Heart right ventricle (tissue), 16 donors: ENCODE results near the gene ZGLP1. TPM values are rescaled to one million over a fixed set of nuclear protein-coding genes. Genes with fewer than 3 reads are reported as not detected.

ENCODE experiments used
- ATAC-seq, 8 donors: fragments of 200-7000 bp; cut with Tn5 transposase; one replicate each; pipeline ENCODE4 v1.9.1; 2020; ENCODE audit warnings: mild to moderate bottlenecking in 8 of 8, moderate library complexity in 8 of 8, moderate number of reproducible peaks in 1 of 8
- DNase-seq, 2 donors: peaks; one replicate each; pipeline ENCODE4 v3.0.0-alpha.2; 2020
- H3K27ac ChIP-seq, 10 donors: fragments of 200-600 bp; sonication (generic) in 2 of 10; one replicate each; pipeline versions ENCODE4 v1.5.0 to v1.8.0; 2020 to 2022; ENCODE audit warnings: mild to moderate bottlenecking in 3 of 10
- H3K27me3 ChIP-seq, 7 donors: fragments of 200-600 bp; one replicate each; pipeline ENCODE4 v1.8.0; 2021 to 2022; ENCODE audit warnings: mild to moderate bottlenecking in 2 of 7
- H3K36me3 ChIP-seq, 9 donors: fragments of 200-600 bp; sonication (generic) in 1 of 9; one replicate each; pipeline versions ENCODE4 v1.5.0 to v1.8.0; 2020 to 2022; ENCODE audit warnings: mild to moderate bottlenecking in 2 of 9
- H3K4me1 ChIP-seq, 9 donors: fragments of 200-600 bp; sonication (generic) in 1 of 9; one replicate each; pipeline versions ENCODE4 v1.5.0 to v1.8.0; 2020 to 2022; ENCODE audit warnings: mild to moderate bottlenecking in 4 of 9
- H3K4me3 ChIP-seq, 10 donors: fragments of 200-600 bp; sonication (generic) in 2 of 10; one replicate each; pipeline versions ENCODE4 v1.5.0 to v1.8.0; 2020 to 2022; ENCODE audit warnings: mild to moderate bottlenecking in 7 of 10, moderate library complexity in 2 of 10
- H3K9me3 ChIP-seq, 11 donors: fragments of 200-600 bp in 10 of 11; sonication (generic) in 2 of 11; one replicate each; pipeline versions ENCODE4 v1.5.0 to v1.8.0; 2013 to 2022; ENCODE audit warnings: mild to moderate bottlenecking in 2 of 11, control low read depth in 1 of 11, moderate library complexity in 1 of 11
- WGBS, 2 donors: extraction: QIAGEN DNeasy Blood & Tissue Kit; methylation state at CpG; one replicate each; pipeline ENCODE4 v1.1.7; 2013; ENCODE audit warnings: inconsistent platforms in 1 of 2; 5-methylcytosine and 5-hydroxymethylcytosine counted together
- intact Hi-C, 10 donors: fragments of 100-400 bp; cut with DNase I; formaldehyde crosslinking; loops; one replicate each; pipeline versions ENCODE4 v1.11.1 to v1.14.2; 2022
- polyA plus RNA-seq, 2 donors: library from polyadenylated mRNA; stranded (reverse); fragments of 200-250 nt; gene quantifications; one replicate each; pipeline ENCODE4 v1.2.3, GENCODE V29; 2013
- total RNA-seq, 10 donors: library from RNA; stranded (reverse); fragmentation: NEBNext Ultra II Directional in 3 of 10; extraction: Animal tissue kit (Norgen Biotek cat#: 25700) in 3 of 10; gene quantifications; one replicate each; pipeline versions ENCODE4 v1.2.1 to v1.2.4, GENCODE V29; 2021 to 2023
- TF ChIP-seq, protein P1 (sequence below), 9 donors: fragments of 200-600 bp; sonication (generic) in 2 of 9; IDR thresholded peaks; one replicate each; pipeline versions ENCODE4 v1.5.0 to v1.8.0; 2021 to 2022; ENCODE audit warnings: antibody characterized with exemption in 9 of 9, mild to moderate bottlenecking in 5 of 9, moderate library complexity in 1 of 9
- donor health status: Arrhythmogenic right ventricular cardiomyopathy.
- donor health status: ischemic (EF 13 %, LVEDD 7.1; RV severe dilation, severe dysfunction).
- donor health status: healthy with polysubstance abuse.
- donor health status: DM: no; HTN: yes; CAD: no.
- donor health status: DM: no; HTN: no; CAD: no.
- donor health status: ischemic (EF 25% LVEDD 6.9; RV normal size, moderate dysfunction).
- donor health status: ischemic (EF 25% LVEDD 5.7; RV mildly dilated, moderate dysfunction).
- donor health status: healthy.
- donor health status: DM: yes; HTN: yes; CAD: no.
- donor health status: Ischemic cardiomyopathy.
- donor health status: ischemic (EF 35%, LVEDD 5.7; RV mildly dilated, moderate dysfunction).
- donor health status: nonischemic (EF 11% LVEDD 7.7; RV severe dilation, severe dysfunction).
- donor health status: DM: yes; HTN: yes; CAD: no.
- donor health status: PGD.
- donor health status: ischemic (EF 29% LVEDD 5.4; RV normal size, mild dysfunction).
- donor health status: nonischemic (EF 23%, LVEDD 6.1; RV moderate dilation, normal function).

ZGLP1 gene
- total and polyA plus RNA-seq, 12 donors, result 0.34 to 8.9 (median 0.89) TPM

DNA sequence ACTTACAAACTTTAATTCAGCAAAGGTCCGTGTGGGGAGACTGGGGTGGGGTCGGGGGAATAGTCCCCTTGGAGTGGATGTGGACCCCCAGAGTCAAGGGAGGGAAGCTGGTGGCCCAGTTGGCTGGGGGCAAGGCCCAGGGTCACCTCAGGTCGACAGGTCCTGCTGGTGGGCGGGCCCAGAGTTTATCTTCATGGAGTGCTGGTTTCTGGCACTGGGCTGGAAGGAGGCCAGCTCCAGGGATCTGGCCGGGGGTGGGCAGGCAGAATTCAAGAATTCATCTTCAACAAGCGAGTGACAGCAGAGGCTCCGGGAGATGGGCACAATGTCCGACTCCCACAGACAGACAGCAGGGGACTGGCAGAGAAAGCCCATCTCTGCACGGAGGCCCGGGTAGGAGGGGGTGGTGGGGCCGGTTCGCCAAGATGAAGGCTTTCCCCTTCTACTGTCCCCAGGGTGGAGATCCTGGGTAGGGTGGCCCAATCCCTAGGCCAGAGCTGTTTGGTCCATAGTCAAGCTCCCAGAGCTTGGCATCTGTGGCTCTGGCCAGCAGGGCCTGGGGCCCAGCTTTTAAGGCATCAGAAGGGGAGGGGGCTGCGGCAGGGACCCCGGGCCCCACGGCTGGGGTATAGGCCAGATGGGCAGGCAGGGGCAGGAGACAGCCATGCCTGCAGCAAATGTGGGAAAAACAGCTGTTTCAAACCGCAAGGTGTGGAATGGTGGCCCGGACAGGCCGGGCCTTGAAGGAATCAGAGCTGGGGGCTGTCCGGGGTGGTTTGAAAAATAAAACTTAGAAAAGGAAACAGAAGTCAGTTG is 6.8 kb upstream of the ZGLP1 start:
- DNase-seq (no peak), ATAC-seq (peak in 6 of 8 donors; percentile 13 to 54 (median 29))
- peak overlapping the region in 7 of 10 donors; percentile 80 to 98 (median 91) for H3K4me3 ChIP-seq
- WGBS, 2 donors, result 58 to 62% methylated on average over 19 of the region's 19 CpGs
- TF ChIP-seq, protein P1, sequence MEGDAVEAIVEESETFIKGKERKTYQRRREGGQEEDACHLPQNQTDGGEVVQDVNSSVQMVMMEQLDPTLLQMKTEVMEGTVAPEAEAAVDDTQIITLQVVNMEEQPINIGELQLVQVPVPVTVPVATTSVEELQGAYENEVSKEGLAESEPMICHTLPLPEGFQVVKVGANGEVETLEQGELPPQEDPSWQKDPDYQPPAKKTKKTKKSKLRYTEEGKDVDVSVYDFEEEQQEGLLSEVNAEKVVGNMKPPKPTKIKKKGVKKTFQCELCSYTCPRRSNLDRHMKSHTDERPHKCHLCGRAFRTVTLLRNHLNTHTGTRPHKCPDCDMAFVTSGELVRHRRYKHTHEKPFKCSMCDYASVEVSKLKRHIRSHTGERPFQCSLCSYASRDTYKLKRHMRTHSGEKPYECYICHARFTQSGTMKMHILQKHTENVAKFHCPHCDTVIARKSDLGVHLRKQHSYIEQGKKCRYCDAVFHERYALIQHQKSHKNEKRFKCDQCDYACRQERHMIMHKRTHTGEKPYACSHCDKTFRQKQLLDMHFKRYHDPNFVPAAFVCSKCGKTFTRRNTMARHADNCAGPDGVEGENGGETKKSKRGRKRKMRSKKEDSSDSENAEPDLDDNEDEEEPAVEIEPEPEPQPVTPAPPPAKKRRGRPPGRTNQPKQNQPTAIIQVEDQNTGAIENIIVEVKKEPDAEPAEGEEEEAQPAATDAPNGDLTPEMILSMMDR (IDR thresholded peaks at IDR 0.05), result no peak
- peaks cover 0 to 67% (median 34%) of the 10 kb centered on the region in 9 donors for H3K36me3 ChIP-seq
- no peaks in the 10 kb centered on the region for H3K27me3 ChIP-seq
- no peaks in the 10 kb centered on the region for H3K9me3 ChIP-seq
- intact Hi-C loops, result loop anchor here in 2 of 10 donors (1.0 to 5.0 kb wide), 2 partner anchors 16 to 44 kb away; partner anchors contain the start of gene ICAM1 (in 1 of the 2)
- H3K27ac ChIP-seq, result peak overlapping the region in 6 of 10 donors; percentile 63 to 81 (median 72)
- peaks cover 4 to 22% (median 17%) of the 10 kb centered on the region in 9 donors for H3K4me1 ChIP-seq

DNA sequence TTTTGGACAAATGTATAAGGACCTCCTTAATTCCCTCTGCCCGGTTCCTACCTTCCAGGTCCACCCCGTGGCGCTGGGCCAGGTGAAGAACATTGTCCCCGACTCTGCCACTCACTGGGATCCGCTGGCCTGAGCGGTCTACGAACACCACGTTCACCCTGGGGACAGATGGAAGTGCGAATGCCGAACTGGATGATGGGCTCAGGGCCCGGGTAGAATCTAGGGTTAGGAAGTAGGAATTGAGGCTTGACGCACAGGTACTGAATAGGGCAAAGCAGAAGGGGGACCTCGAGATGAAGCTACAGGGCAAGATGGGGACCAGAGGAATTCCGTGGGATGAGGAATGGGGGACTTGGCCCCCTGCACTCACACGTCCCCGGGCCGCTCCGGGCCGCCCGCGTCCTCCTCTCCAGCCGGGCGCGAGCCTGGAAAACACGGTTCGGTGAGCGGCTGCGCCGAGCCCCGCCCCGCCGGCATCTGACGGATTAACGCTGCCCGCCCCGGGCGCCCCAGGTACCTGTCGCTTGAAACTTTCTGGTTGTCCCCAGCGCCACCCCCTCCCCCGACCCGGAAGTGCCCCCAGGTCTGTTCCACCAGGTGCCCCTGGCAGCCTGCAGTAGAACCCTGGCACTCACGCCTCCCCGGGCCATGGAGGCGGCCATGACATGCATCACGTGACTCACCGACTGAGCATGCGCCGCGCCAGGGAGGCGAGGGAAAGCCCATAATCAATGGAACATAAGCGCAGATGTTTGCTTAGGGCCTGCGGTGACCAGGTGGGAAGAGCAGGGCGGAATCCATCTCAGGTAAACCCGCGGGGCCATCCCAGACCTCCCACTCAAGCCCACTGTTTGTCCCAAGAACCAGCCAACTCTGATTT is 6.0 kb upstream of the ZGLP1 start, which contains the start of gene FDX2:
Gene FDX2 (minus strand): TSS at position 681 of the 880 bp plus-strand sequence. CDS start 19 bp downstream, at position 662.
- no peaks in the 10 kb centered on the region for H3K9me3 ChIP-seq
- H3K36me3 ChIP-seq, result peaks cover 0 to 62% (median 26%) of the 10 kb centered on the region in 9 donors
- WGBS, 2 donors, result 1% methylated on average over 54 to 55 of the region's 55 CpGs
- intact Hi-C loops, result loop anchor here in 3 of 10 donors (1.0 to 5.0 kb wide), 3 partner anchors 17 to 43 kb away; partner anchors contain the start of genes ICAM1 (in 1 of the 3) and ICAM4 (in 1 of the 3)
- peak within 1 kb of the TSS in 9 of 10 donors; percentile 30 to 81 (median 66) for H3K27ac ChIP-seq
- peaks cover 4 to 22% (median 17%) of the 10 kb centered on the region in 9 donors for H3K4me1 ChIP-seq
- no peaks in the 10 kb centered on the region for H3K27me3 ChIP-seq
- DNase-seq, result peak; percentile 88 to 92
- TF ChIP-seq, protein P1 (IDR thresholded peaks at IDR 0.05), result no peak
- ATAC-seq, result peak; percentile 88 to 97 (median 94)
- peak within 1 kb of the TSS; percentile 61 to 98 (median 90) for H3K4me3 ChIP-seq

DNA sequence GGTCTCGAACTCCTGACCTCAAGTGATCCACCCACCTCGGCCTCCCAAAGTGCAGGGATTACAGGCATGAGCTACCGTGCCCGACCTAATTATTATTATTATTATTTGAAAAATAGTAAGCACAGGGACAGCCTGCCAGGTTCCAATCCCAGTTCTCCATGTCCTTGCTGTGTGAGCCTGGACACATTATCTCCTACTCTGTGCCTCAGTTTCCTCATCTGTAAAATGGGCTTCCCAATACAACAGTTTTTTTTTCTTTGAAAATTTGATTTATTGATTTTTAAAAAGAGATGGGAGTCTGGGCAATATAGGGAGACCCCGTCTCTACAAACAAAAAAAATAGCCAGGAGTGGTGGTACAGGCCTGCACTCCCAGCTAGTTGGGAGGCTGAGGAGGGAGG is 3.3 kb downstream of the ZGLP1 start:
- WGBS, 2 donors, result 92 to 96% methylated on average over 5 of the region's 5 CpGs
- Histone ChIP-seq H3K36me3 (peaks cover 0 to 20% (median 0%) of the 10 kb centered on the region in 9 donors), H3K27ac (no peak overlapping the region), H3K27me3 (peaks cover 0 to 7% (median 0%) of the 10 kb centered on the region in 7 donors), H3K4me1 (peaks cover 0 to 21% (median 0%) of the 10 kb centered on the region in 9 donors), H3K4me3 (no peak overlapping the region), H3K9me3 (no peaks in the 10 kb centered on the region)
- no peak for ATAC-seq
- TF ChIP-seq, protein P1 (IDR thresholded peaks at IDR 0.05), result no peak
- DNase-seq, result no peak
- intact Hi-C loops, result no loop called here
